Ectodermal cell (in vitro differentiated cells): ENCODE results near the gene TM7SF2.

Experiments
- H3K27ac ChIP-seq: 2 replicates; pipeline ENCODE4 v1.7.0; 2013; ENCODE audit warnings: mild to moderate bottlenecking, low read depth, low read length; ENCODE audit not compliant: insufficient read depth, poor library complexity, severe bottlenecking
- H3K27me3 ChIP-seq: 2 replicates; pipeline ENCODE4 v1.7.0; 2013; ENCODE audit warnings: mild to moderate bottlenecking, low read length; ENCODE audit not compliant: insufficient read depth, control insufficient read depth, poor library complexity, severe bottlenecking
- H3K36me3 ChIP-seq: one replicate; pipeline ENCODE4 v1.7.0; 2013; ENCODE audit warnings: low read length; ENCODE audit not compliant: control insufficient read depth, insufficient read depth
- H3K4me1 ChIP-seq: one replicate; pipeline ENCODE4 v1.7.0; 2013; ENCODE audit warnings: low read length; ENCODE audit not compliant: control insufficient read depth, insufficient read depth
- H3K4me3 ChIP-seq: 2 replicates; pipeline ENCODE4 v1.7.0; 2013; ENCODE audit warnings: low read depth, low read length, control low read depth; ENCODE audit not compliant: insufficient read depth
- H3K9me3 ChIP-seq: 2 replicates; pipeline ENCODE4 v1.7.0; 2013; ENCODE audit warnings: mild to moderate bottlenecking, low read length, moderate library complexity; ENCODE audit not compliant: control insufficient read depth
- whole genome bisulfite sequencing, 2 experiments: methylation state at CpG; one replicate each; pipeline ENCODE4 v1.1.7; 2013; ENCODE audit warnings: missing lambda C conversion rate in 2 of 2; 5-methylcytosine and 5-hydroxymethylcytosine counted together

The TM7SF2 gene

DNA sequence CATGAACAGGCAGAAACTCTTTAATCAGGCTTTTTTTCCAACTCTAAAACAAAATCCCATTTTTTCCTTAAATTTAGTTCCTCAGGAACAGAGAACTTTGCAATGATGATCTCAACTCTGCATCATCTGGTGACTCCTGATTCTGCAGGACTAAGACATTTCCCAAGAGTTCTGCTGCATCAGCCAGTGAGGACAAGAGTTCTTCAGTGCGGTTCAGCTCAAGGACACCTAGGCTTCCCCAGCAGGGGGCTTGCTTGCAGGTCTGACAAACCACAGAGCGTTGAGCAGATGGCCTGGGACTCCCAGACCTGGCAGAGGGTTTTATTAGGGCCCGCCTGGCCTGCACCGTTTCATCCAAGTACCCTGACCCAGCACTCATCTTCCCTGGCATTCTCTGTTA lies 34.2 kb upstream of the TM7SF2 start:
- H3K36me3 ChIP-seq, result peaks cover 34% of the 10 kb centered on the region
- whole genome bisulfite sequencing, 2 experiments, result 88 to 92% methylated on average over 4 of the region's 4 CpGs

DNA sequence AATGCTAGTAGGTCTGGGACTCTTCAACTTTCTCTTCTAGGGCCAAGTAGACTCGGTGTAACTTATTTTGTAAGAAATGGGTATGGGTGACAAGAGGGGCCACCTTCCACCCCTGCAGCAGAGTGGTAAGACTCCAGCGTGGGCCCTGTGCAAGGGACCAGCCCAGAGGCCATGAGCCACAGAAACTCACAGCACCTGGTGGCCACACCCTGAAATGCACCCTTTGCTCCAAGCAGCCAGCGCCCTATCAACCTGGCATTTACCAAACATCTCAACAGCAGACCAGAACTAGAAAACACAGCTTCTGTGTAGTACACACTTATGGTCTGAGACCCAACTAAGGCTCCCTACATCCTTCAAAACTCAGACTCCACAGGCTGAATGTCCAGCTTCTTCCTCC lies 33.5 kb upstream of the TM7SF2 start:
- Histone ChIP-seq H3K9me3 (no peaks in the 10 kb centered on the region), H3K4me3 (no peak overlapping the region), H3K36me3 (peaks cover 34% of the 10 kb centered on the region), H3K27me3 (no peaks in the 10 kb centered on the region), H3K27ac (no peak overlapping the region), H3K4me1 (peaks cover 10% of the 10 kb centered on the region)
- WGBS, 2 experiments, result 85 to 86% methylated on average over 3 of the region's 3 CpGs

More for the DNA sequence above, 34.2 kb upstream of the TM7SF2 start:
- Histone ChIP-seq H3K4me3 (no peak overlapping the region), H3K4me1 (peaks cover 4% of the 10 kb centered on the region), H3K27ac (no peak overlapping the region), H3K9me3 (no peaks in the 10 kb centered on the region), H3K27me3 (no peaks in the 10 kb centered on the region)

GRCh38 chr11:65078786-65079342 lies 32.8 kb upstream of the TM7SF2 start:
- 92 to 97% methylated on average over 9 of the region's 9 CpGs for WGBS, 2 experiments
- Histone ChIP-seq H3K27me3 (no peaks in the 10 kb centered on the region), H3K27ac (no peak overlapping the region), H3K9me3 (no peaks in the 10 kb centered on the region), H3K4me3 (no peak overlapping the region), H3K36me3 (peaks cover 34% of the 10 kb centered on the region), H3K4me1 (peaks cover 12% of the 10 kb centered on the region)

- Histone ChIP-seq H3K9me3 (no peaks in the 10 kb centered on the region), H3K4me3 (peak overlapping the region; percentile 93), H3K36me3 (peaks cover 30% of the 10 kb centered on the region), H3K27ac (peak overlapping the region; percentile 87), H3K27me3 (no peaks in the 10 kb centered on the region), H3K4me1 (peaks cover 9% of the 10 kb centered on the region)
- 5% methylated on average over 13 of the region's 13 CpGs for WGBS, 2 experiments
Measured at GRCh38 chr11:65083134-65083833, 28.4 kb upstream of the TM7SF2 start.

- H3K36me3 ChIP-seq, result peaks cover 25% of the 10 kb centered on the region
- peaks cover 9% of the 10 kb centered on the region for H3K4me1 ChIP-seq
- peak within 1 kb of the TSS; percentile 93 for H3K4me3 ChIP-seq
- H3K9me3 ChIP-seq, result no peaks in the 10 kb centered on the region
- peak within 1 kb of the TSS; percentile 87 for H3K27ac ChIP-seq
- no peaks in the 10 kb centered on the region for H3K27me3 ChIP-seq
- WGBS, 2 experiments, result 0% methylated on average over 79 of the region's 79 CpGs
Measured at GRCh38 chr11:65083834-65084597, 27.7 kb upstream of the TM7SF2 start, which contains the start of the genes CDCA5 and ZFPL1. Gene CDCA5 (minus strand): TSS chr11:65084040. CDS start chr11:65083978, 62 bp downstream. Gene ZFPL1 (plus strand): TSS chr11:65084222. CDS start chr11:65084699, 477 bp downstream.

DNA sequence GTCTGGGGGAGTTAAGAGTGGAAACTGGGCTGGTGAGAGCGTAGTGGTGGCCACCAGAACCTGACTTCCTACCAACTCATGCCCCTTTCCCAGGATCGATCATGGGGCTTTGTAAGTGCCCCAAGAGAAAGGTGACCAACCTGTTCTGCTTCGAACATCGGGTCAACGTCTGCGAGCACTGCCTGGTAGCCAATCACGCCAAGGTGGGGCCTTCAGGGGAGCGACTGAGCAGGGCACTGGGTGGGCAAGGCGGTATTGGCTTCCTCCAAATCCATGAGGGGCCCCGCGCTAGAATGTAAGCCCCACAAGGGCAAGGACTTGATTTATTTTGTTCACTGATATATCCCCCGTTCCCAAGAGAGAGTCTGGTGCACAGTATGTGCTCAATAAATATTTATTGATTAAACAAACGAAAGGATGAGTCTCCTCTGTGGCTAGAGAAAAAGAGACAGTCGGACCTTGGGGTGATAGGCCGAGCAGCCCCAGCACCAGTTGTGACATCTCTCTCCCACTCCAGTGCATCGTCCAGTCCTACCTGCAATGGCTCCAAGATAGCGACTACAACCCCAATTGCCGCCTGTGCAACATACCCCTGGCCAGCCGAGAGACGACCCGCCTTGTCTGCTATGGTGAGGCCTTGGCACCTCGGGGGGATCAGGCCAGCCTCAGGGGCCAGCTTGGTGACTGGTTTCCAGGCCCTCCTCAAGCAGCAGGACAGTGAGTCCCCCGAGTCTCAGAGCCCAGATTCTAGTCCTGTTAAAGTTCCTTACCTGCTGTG lies 26.9 kb upstream of the TM7SF2 start:
- Histone ChIP-seq H3K36me3 (peaks cover 23% of the 10 kb centered on the region), H3K27me3 (no peaks in the 10 kb centered on the region), H3K27ac (peak overlapping the region; percentile 87), H3K4me1 (peaks cover 9% of the 10 kb centered on the region), H3K4me3 (peak overlapping the region; percentile 93), H3K9me3 (no peaks in the 10 kb centered on the region)
- WGBS, 2 experiments, result 57 to 59% methylated on average over 23 of the region's 23 CpGs

DNA sequence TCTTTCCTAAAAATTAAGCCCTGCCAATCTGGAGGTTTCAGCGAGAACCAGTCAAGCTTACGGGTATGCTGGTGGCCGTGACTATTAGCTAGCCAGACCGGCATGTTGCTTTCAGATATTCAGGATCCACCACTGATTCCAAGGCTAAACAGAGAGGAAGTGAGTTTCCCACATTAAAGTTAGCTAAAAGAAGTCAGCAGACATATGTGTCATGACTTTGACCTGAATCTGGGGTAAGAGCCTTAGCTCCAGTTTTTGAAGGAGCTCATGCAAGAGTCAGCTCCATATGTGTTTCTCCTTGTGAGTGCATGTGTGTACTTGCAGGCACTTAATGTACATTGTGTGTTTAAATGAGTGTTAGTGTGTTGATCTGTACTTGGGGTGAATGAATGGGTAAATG lies 26.2 kb upstream of the TM7SF2 start:
- 95 to 96% methylated on average over 4 of the region's 4 CpGs for WGBS, 2 experiments
- no peak overlapping the region for H3K4me3 ChIP-seq
- H3K27ac ChIP-seq, result no peak overlapping the region
- no peaks in the 10 kb centered on the region for H3K9me3 ChIP-seq
- no peaks in the 10 kb centered on the region for H3K27me3 ChIP-seq
- peaks cover 9% of the 10 kb centered on the region for H3K4me1 ChIP-seq
- H3K36me3 ChIP-seq, result peaks cover 21% of the 10 kb centered on the region

DNA sequence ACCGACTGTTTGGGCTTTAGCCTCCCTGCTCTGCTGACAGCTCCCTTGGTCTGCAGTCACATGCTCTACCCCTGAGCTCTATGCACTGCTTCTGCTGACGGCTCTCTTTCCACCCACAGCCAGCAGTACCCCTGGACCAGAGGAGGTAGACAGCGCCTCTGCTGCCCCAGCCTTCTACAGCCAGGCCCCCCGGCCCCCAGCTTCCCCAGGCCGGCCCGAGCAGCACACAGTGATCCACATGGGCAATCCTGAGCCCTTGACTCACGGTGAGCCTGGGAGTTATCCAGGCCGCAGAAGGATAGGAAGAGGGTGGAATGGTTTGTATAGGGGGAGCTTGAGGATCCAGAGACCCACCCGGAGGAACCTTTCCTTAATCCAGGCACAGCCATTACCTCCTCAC lies 24.9 kb upstream of the TM7SF2 start:
- no peaks in the 10 kb centered on the region for H3K27me3 ChIP-seq
- no peak overlapping the region for H3K27ac ChIP-seq
- peaks cover 9% of the 10 kb centered on the region for H3K4me1 ChIP-seq
- H3K36me3 ChIP-seq, result peaks cover 15% of the 10 kb centered on the region
- H3K4me3 ChIP-seq, result no peak overlapping the region
- 93 to 96% methylated on average over 9 of the region's 9 CpGs for WGBS, 2 experiments
- no peaks in the 10 kb centered on the region for H3K9me3 ChIP-seq

- 95 to 97% methylated on average over 11 of the region's 11 CpGs for WGBS, 2 experiments
- Histone ChIP-seq H3K27ac (no peak overlapping the region), H3K4me3 (no peak overlapping the region), H3K4me1 (peaks cover 9% of the 10 kb centered on the region), H3K9me3 (no peaks in the 10 kb centered on the region), H3K27me3 (no peaks in the 10 kb centered on the region), H3K36me3 (peaks cover 12% of the 10 kb centered on the region)
Measured at GRCh38 chr11:65087216-65087615, 24.5 kb upstream of the TM7SF2 start.
